H9 (cell line): Measurements from ENCODE around the gene RDH5. TPM values are rescaled to one million over a fixed set of nuclear protein-coding genes. Genes with fewer than 3 reads are reported as not detected.
A peak's percentile ranks its signal among the peaks of the same experiment; 100 is the strongest.

ENCODE experiments used
- DNase-seq: peaks from one replicate; pipeline ENCODE4 v3.0.0-alpha.2; 2017
- H2AFZ ChIP-seq: one replicate; pipeline ENCODE4 v1.6.1; 2013; ENCODE audit warnings: mild to moderate bottlenecking, low read length, control low read depth, moderate library complexity
- H2AK5ac ChIP-seq: 2 replicates; pipeline ENCODE4 v1.6.1; 2013; ENCODE audit warnings: low read length, control low read depth, mixed read lengths; ENCODE audit not compliant: insufficient read length
- H2BK120ac ChIP-seq: one replicate; pipeline ENCODE4 v1.6.1; 2013; ENCODE audit warnings: low read depth, mild to moderate bottlenecking, low read length, control low read depth, inconsistent platforms; ENCODE audit not compliant: poor library complexity, severe bottlenecking
- H2BK12ac ChIP-seq: 2 replicates; pipeline ENCODE4 v1.6.1; 2013; ENCODE audit warnings: low read length, control low read depth, mixed read lengths, low read depth; ENCODE audit not compliant: insufficient read length
- H2BK15ac ChIP-seq: 2 replicates; pipeline ENCODE4 v1.6.1; 2013; ENCODE audit warnings: low read depth, low read length, control low read depth
- H2BK20ac ChIP-seq: one replicate; pipeline ENCODE4 v1.6.1; 2013; ENCODE audit warnings: low read depth, mild to moderate bottlenecking, low read length, control low read depth, inconsistent platforms; ENCODE audit not compliant: poor library complexity, severe bottlenecking
- H2BK5ac ChIP-seq: 2 replicates; pipeline ENCODE4 v1.6.1; 2013; ENCODE audit warnings: low read length, control low read depth, mixed read lengths; ENCODE audit not compliant: insufficient read length
- H3K14ac ChIP-seq: 2 replicates; pipeline ENCODE4 v1.6.1; 2013; ENCODE audit warnings: low read length, control low read depth; ENCODE audit not compliant: insufficient read depth
- H3K18ac ChIP-seq: 2 replicates; pipeline ENCODE4 v1.6.1; 2013; ENCODE audit warnings: low read depth, mild to moderate bottlenecking, mixed read lengths, low read length, control low read depth; ENCODE audit not compliant: insufficient read length
- H3K23ac ChIP-seq: 2 replicates; pipeline ENCODE4 v1.6.1; 2013; ENCODE audit warnings: low read length, control low read depth, mixed read lengths, low read depth; ENCODE audit not compliant: insufficient read length
- H3K23me2 ChIP-seq: 2 replicates; pipeline ENCODE4 v1.6.1; 2013; ENCODE audit warnings: low read depth, mild to moderate bottlenecking, mixed read lengths, low read length, control low read depth; ENCODE audit not compliant: insufficient read length, poor library complexity, severe bottlenecking
- H3K27ac ChIP-seq: 2 replicates; pipeline ENCODE4 v1.5.1; 2013; ENCODE audit warnings: low read length, control low read depth, mixed read lengths, low read depth; ENCODE audit not compliant: insufficient read length
- H3K27me3 ChIP-seq: 2 replicates; pipeline ENCODE4 v1.6.1; 2013; ENCODE audit warnings: low read length, control low read depth, inconsistent platforms; ENCODE audit not compliant: insufficient read depth
- H3K4ac ChIP-seq: 2 replicates; pipeline ENCODE4 v1.6.1; 2013; ENCODE audit warnings: low read depth, mild to moderate bottlenecking, control low read depth, inconsistent platforms, low read length, moderate library complexity
- H3K4me1 ChIP-seq: 2 replicates; pipeline ENCODE4 v1.6.1; 2013; ENCODE audit warnings: low read length, control low read depth, inconsistent platforms; ENCODE audit not compliant: insufficient read depth
- H3K4me2 ChIP-seq: 2 replicates; pipeline ENCODE4 v1.6.1; 2013; ENCODE audit warnings: low read length, control low read depth, mixed read lengths; ENCODE audit not compliant: insufficient read length, insufficient read depth
- H3K56ac ChIP-seq: 2 replicates; pipeline ENCODE4 v1.6.1; 2013; ENCODE audit warnings: low read depth, mild to moderate bottlenecking, mixed read lengths, low read length, control low read depth; ENCODE audit not compliant: insufficient read length
- H3K79me1 ChIP-seq: 2 replicates; pipeline ENCODE4 v1.6.1; 2013; ENCODE audit warnings: low read depth, mild to moderate bottlenecking, moderate library complexity, low read length, control low read depth, inconsistent platforms; ENCODE audit not compliant: insufficient read depth, poor library complexity, severe bottlenecking
- H3K79me2 ChIP-seq: 2 replicates; pipeline ENCODE4 v1.6.1; 2013; ENCODE audit warnings: low read length, control low read depth, inconsistent platforms; ENCODE audit not compliant: insufficient read depth
- H3K9ac ChIP-seq: 2 replicates; pipeline ENCODE4 v1.6.1; 2013; ENCODE audit warnings: low read length, control low read depth, mixed read lengths; ENCODE audit not compliant: insufficient read length; ENCODE audit errors: extremely low read depth
- H3K9me3 ChIP-seq: one replicate; pipeline ENCODE4 v1.6.1; 2013; ENCODE audit warnings: low read depth, low read length, inconsistent platforms; ENCODE audit not compliant: control insufficient read depth
- H3T11ph ChIP-seq: one replicate; pipeline ENCODE4 v1.6.1; 2013; ENCODE audit warnings: mild to moderate bottlenecking, low read length, control low read depth, inconsistent platforms
- H4K20me1 ChIP-seq: one replicate; pipeline ENCODE4 v1.6.1; 2013; ENCODE audit not compliant: control insufficient read depth, insufficient read length, insufficient read depth
- H4K5ac ChIP-seq: 2 replicates; pipeline ENCODE4 v1.6.1; 2013; ENCODE audit warnings: low read depth, mild to moderate bottlenecking, mixed read lengths, low read length, control low read depth; ENCODE audit not compliant: insufficient read length
- H4K8ac ChIP-seq: replicated peaks from 2 replicates; pipeline ENCODE4 v1.6.1; 2013; ENCODE audit warnings: low read length, control low read depth, mixed read lengths, low read depth; ENCODE audit not compliant: insufficient read length
- H4K91ac ChIP-seq: 2 replicates; pipeline ENCODE4 v1.6.1; 2013; ENCODE audit warnings: low read depth, mild to moderate bottlenecking, moderate library complexity, mixed read lengths, low read length, control low read depth; ENCODE audit not compliant: insufficient read length
- H3K27ac Mint-ChIP-seq, 3 experiments: 2 replicates in 2 of 3; 3 replicates in 1 of 3; pipeline ENCODE4 v1.8.0; 2020 to 2021; ENCODE audit warnings: mixed read lengths in 3 of 3, mild to moderate bottlenecking in 1 of 3, moderate library complexity in 1 of 3
- H3K27me3 Mint-ChIP-seq: 2 replicates; pipeline ENCODE4 v1.8.0; 2021; ENCODE audit warnings: low read depth, mild to moderate bottlenecking, moderate library complexity, mixed read lengths
- H3K36me3 Mint-ChIP-seq, 3 experiments: 2 replicates in 2 of 3; 3 replicates in 1 of 3; pipeline ENCODE4 v1.8.0; 2020 to 2021; ENCODE audit warnings: low read depth in 3 of 3, mixed read lengths in 3 of 3; ENCODE audit not compliant: insufficient read depth in 1 of 3
- H3K4me1 Mint-ChIP-seq, 2 experiments: 2 replicates each; pipeline ENCODE4 v1.8.0; 2020; ENCODE audit warnings: mixed read lengths in 2 of 2
- H3K4me3 Mint-ChIP-seq, 2 experiments: 2 replicates in 1 of 2; 3 replicates in 1 of 2; pipeline ENCODE4 v1.8.0; 2020 to 2021; ENCODE audit warnings: mild to moderate bottlenecking in 2 of 2, mixed read lengths in 2 of 2, moderate library complexity in 1 of 2
- H3K9me3 Mint-ChIP-seq, 2 experiments: 2 replicates in 1 of 2; 3 replicates in 1 of 2; pipeline ENCODE4 v1.8.0; 2020; ENCODE audit warnings: mild to moderate bottlenecking in 2 of 2, mixed read lengths in 2 of 2, moderate library complexity in 1 of 2
- WGBS: extraction: QIAGEN DNeasy Blood & Tissue Kit; methylation state at CpG from one replicate; pipeline ENCODE4 v1.1.7; 2013; ENCODE audit warnings: missing lambda C conversion rate, low lambda C conversion rate, mixed read lengths; ENCODE audit not compliant: insufficient read length; ENCODE audit errors: extremely low coverage; 5-methylcytosine and 5-hydroxymethylcytosine counted together
- total RNA-seq: library from RNA; stranded (reverse); gene quantifications from 2 replicates; pipeline ENCODE4 v1.2.1, GENCODE V29; 2021
- TF ChIP-seq, protein P1 (sequence below): fragments of 200-600 bp; sonication (generic); conservative IDR thresholded peaks from 3 replicates; pipeline ENCODE4 v1.8.0; 2021; ENCODE audit warnings: antibody characterized with exemption, mild to moderate bottlenecking

Gene RDH5
- total RNA-seq, 1 experiment from 2014 or later: 6.6 TPM

DNA sequence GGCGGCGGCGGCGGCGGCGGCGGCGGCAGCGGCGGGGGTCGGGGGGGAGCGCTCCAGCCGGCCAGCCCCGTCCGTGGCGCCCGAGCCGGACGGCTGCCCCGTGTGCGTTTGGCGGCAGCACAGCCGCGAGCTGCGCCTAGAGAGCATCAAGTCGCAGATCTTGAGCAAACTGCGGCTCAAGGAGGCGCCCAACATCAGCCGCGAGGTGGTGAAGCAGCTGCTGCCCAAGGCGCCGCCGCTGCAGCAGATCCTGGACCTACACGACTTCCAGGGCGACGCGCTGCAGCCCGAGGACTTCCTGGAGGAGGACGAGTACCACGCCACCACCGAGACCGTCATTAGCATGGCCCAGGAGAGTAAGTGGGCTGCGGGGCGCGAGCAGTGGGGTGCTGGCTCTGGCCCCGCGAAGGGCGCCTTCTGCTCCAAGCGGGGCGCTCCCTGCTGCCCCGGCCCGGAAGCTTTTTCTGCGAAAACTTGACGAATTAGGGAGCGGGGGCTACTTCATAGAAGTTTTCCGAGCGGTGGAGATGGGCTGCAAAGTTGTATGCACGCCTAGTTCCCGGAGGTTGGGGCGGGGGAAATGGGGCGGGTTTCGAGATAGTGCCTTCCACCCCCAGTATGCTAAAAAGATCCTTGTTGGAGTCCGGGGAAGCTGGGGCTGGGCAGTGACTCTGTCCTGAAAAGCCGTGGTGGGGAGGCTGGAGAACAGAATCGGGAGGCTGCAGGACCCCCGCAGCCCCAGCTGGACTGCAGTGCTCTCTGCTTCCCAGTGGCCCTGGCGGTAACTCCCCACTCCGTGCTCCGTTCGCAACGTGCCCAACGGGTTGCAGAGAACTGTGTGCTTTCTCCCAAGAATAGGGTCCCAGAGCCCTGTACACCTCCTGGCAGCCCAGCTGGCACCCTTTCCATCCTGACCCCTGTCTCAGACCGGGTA, 23.5 kb downstream of the RDH5 start:
- Mint-ChIP-seq H3K27ac (peak overlapping the region; percentile 94 to 95 (median 95)), H3K36me3 (peaks cover 9 to 18% (median 16%) of the 10 kb centered on the region in 3 experiments; a peak in 6 of 7 replicates), H3K4me1 (peaks cover 47 to 53% of the 10 kb centered on the region in 2 experiments), H3K9me3 (no peaks in the 10 kb centered on the region), H3K4me3 (peak overlapping the region; percentile 96 to 97), H3K27me3 (peaks cover 8% of the 10 kb centered on the region)
- H2BK5ac ChIP-seq: no peak overlapping the region
- no peak overlapping the region for H3K27ac ChIP-seq
- H3K18ac ChIP-seq: peak overlapping the region; percentile 56
- H3K4me2 ChIP-seq: peak overlapping the region; percentile 72
- no peak overlapping the region for H3K56ac ChIP-seq
- H3K14ac ChIP-seq: peak overlapping the region; percentile 49; the same call in 1 of the 2 replicates
- no peak overlapping the region for H2BK12ac ChIP-seq
- H3T11ph ChIP-seq: no peak overlapping the region
- no peak overlapping the region for H3K4ac ChIP-seq
- no peak overlapping the region for H3K23ac ChIP-seq
- H2AFZ ChIP-seq: no peak overlapping the region
- DNase-seq: peak; percentile 81
- no peak overlapping the region for H2BK15ac ChIP-seq
- H2AK5ac ChIP-seq: no peak overlapping the region
- H4K5ac ChIP-seq: no peak overlapping the region
- peaks cover 6% of the 10 kb centered on the region; the same call in 1 of the 2 replicates for H3K79me2 ChIP-seq
- no CpG with 5 or more reads among the region's 73 CpGs for WGBS
- H3K9me3 ChIP-seq: no peaks in the 10 kb centered on the region
- TF ChIP-seq, protein P1, sequence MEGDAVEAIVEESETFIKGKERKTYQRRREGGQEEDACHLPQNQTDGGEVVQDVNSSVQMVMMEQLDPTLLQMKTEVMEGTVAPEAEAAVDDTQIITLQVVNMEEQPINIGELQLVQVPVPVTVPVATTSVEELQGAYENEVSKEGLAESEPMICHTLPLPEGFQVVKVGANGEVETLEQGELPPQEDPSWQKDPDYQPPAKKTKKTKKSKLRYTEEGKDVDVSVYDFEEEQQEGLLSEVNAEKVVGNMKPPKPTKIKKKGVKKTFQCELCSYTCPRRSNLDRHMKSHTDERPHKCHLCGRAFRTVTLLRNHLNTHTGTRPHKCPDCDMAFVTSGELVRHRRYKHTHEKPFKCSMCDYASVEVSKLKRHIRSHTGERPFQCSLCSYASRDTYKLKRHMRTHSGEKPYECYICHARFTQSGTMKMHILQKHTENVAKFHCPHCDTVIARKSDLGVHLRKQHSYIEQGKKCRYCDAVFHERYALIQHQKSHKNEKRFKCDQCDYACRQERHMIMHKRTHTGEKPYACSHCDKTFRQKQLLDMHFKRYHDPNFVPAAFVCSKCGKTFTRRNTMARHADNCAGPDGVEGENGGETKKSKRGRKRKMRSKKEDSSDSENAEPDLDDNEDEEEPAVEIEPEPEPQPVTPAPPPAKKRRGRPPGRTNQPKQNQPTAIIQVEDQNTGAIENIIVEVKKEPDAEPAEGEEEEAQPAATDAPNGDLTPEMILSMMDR: no peak
- no peak overlapping the region for H2BK120ac ChIP-seq
- no peak overlapping the region for H4K8ac ChIP-seq
- H3K4me1 ChIP-seq: peaks cover 13% of the 10 kb centered on the region
- H4K91ac ChIP-seq: no peak overlapping the region
- H3K9ac ChIP-seq: peak overlapping the region; percentile 31
- H3K27me3 ChIP-seq: no peaks in the 10 kb centered on the region
- H3K79me1 ChIP-seq: peaks cover 3% of the 10 kb centered on the region
- no peaks in the 10 kb centered on the region for H4K20me1 ChIP-seq
- H2BK20ac ChIP-seq: no peak overlapping the region
- H3K23me2 ChIP-seq: peaks cover 29% of the 10 kb centered on the region
